B cell (primary cell): ENCODE results near the gene LMF2.

Source experiments
- CTCF ChIP-seq: fragments of 200-600 bp; IDR thresholded peaks from one replicate; pipeline ENCODE4 v1.8.0; 2022; ENCODE audit warnings: antibody characterized with exemption, mild to moderate bottlenecking
- EZH2 ChIP-seq: IDR thresholded peaks from 2 replicates; pipeline ENCODE4 v1.6.1; 2012; ENCODE audit warnings: borderline replicate concordance, low read depth, mild to moderate bottlenecking, moderate library complexity, low read length; ENCODE audit not compliant: insufficient read depth, poor library complexity, severe bottlenecking

GRCh38 chr22:50550395-50550794 is 42.9 kb upstream of the LMF2 start:
- TF ChIP-seq CTCF = no peak
- TF ChIP-seq EZH2 = no peak
